GM21529 (cell line): ENCODE results near the gene ENO1.
"Not testable (repeated sequence)": the region's sequence is repeated elsewhere in the genome, so short reads cannot be mapped to it uniquely, and the experiment has no call there.

Experiments used
- ATAC-seq: cut with Tn5 transposase; IDR thresholded peaks from one replicate; pipeline ENCODE4 v1.9.1; 2021; ENCODE audit not compliant: unreplicated experiment

Gene ENO1

DNA sequence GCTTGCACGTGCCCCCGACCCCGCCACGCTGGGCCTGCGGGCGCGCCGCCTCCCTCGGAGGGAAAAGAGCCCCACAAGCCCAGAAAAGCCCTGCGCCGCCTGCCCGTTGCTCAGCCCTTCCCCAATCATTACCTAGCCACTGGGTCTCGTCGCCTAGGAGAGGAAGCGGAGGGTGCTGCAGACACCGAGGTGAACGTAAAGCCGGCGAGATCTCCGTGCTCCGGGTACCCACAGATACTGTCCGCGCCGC lies at the start of gene ENO1:
ENO1 (minus strand) TSS at position 239 of the 250 bp plus-strand sequence. CDS start 3,778 bp downstream, outside the sequence.
- ATAC-seq: no peak

DNA sequence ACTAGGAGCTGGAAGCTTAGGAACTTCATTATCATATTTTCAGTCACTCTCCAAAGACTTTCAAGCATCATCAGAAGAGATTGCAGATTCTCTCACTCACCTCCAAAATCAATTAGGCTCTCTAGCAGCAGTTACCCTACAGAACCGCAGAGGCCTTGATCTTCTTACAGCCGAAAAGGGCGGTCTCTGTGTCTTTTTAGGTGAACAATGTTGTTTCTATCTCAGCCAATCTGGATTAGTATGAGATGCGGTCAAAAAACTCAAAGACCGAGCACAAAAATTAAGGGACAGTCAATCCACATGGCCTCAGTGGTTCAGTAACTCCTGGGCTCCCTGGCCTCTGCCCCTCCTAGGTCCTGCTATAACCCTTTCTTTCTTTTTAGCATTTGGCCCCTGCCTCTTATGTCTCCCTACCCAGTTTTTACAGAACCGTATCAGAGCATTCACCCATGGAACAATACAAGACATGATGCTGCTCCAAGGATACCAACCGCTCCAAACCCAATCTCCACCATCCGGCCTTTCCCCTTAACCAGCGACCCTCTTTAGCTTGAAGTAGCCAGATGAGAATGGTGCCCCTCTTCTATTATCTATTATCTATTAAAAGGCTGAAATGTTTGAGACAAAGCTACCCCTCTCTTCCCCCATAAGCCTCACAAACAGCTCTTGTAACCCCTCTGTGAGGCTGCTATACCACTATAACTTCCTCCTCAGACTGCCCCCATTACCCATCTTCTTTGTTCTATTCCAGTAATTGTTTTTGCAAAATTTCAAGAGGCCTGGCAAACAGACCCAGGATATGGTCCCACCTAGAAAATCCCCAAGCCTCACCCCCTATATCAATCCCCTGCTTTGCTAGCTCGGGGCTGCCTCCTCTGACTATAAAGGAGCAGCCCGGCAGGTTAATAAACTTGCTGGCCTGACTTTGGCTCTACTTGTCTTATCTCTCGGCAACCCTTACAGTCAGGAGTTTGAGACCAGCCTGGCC lies 48.5 kb upstream of the ENO1 start:
- ATAC-seq: no peak

DNA sequence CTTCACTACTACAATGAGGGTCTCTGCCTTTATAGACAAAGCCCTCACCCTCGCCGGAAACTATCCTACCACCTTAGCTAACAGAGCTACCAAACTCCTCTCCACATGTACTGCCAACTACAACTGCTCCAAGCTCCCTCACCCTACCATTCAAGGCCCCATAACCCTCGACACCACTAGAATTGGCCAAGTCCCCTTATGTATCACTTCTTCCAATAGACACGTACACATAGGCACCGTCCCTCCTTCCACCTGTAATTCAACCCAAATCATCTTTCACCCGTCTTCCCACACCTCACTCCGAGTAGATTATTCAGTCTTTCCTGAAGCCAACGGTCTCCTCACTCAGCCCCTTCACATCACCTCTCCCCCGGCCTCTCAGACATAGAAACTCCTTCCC lies 47.5 kb upstream of the ENO1 start:
- ATAC-seq: no peak

DNA sequence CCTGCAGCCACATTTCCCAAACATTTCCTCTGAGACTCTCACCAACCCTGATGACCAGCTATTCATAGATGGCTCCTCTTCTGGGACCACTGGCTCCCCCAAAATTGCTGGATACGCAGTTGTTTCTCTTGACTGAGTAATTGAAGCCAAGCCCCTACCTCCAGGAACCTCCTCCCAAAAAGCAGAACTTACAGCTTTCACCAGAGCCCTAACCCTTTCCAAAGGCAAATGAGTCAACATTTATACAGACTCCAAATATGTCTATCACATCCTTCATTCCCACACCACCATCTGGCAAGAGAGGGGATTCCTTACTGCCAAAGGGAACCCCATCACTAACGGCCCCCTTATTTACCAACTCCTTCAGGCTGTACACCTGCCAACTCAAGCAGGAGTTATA lies 46.9 kb upstream of the ENO1 start:
- no peak for ATAC-seq

DNA sequence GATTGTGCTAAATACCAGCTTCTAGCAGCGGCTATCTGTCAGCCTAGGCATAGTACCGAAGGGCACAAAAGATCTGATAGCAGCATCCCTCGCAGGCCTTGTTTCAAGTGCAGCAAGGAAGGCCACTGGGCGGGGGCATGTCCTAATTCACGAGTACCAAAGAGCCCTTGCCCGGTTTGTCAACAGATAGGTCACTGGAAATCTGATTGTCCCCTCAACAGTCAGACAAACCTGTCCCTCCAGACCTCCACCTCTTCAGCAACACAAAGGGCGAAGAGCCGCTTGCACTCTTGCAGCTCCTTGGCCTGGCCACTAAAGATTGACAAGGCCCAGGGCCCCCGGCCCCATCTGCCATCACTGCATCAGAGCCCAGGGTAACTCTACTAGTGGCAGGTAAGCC lies 44.5 kb upstream of the ENO1 start:
- no peak for ATAC-seq

DNA sequence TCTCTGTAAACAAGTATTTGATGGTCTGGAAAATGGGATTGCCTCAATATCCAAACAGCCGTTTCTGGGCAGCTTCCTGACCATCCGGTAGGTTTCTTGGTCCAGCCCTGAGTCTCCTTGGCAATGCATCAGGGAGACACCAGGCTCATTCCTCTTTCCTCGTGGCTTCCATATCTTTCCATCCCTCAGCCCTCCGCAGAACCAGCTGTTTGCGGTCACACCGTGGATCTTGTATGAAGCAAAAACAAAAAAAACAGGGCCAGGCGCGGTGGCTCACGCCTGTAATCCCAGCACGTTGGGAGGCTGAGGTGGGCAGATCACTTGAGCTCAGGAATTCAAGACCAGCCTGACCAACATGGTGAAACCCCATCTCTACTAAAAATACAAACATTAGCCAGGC lies 39.0 kb upstream of the ENO1 start:
- ATAC-seq: not testable (repeated sequence)

DNA sequence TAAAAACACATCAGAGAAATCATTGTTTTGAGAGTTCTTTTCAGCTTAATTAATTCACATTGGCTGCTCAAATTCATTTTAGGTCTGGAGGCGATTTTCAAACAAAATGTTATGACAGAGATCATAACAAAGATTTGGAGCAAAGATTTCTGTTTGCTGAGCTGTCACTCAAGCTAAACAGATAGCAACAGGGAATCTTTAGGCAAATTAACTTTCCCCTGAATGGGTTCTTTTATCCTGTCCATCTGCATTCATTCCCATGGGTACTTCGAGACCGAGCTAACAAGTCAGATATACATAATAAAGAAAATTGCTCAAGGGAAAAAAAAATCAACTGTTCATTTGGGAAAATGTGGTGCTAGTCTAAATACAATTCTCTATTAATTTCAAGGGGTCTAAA lies 37.0 kb upstream of the ENO1 start:
- no peak for ATAC-seq

DNA sequence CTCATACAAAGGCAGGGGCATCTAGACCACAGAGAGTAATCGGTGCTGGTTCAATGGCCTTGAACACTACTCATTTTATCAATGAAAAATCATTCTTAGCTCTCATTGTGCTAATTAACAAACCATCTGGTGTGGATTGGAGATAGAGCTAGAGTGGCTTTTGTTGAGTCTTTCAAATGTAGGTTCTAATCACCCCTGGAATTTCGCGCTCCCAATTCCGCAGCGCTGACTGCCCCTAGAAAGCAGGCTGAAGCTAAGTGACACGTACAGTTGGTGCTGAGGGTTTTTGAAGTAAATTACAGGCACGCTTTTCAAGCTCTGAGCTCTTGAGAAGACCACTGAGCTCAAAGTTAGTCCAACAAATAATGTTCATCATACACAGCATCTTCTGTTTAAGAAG lies 36.0 kb upstream of the ENO1 start:
- ATAC-seq: no peak

DNA sequence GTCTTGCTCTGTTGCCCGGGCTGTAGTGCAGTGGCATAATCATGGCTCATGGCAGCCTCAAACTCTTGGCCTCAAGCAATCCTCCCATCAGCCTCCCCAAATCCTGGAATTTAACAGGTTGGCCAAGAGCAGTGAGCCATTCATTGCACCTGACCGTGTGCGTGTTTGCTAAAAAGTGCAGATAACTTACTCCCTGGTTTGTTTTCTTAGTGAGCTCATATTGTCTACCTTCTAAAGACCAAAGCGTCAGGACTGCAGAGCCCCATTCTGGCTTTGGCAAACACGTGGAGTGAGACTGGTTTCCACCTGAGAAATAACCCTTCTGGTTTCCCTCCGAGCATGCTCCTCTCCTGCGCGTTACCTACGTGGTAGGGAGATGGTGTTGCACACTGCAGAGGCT lies 35.0 kb upstream of the ENO1 start:
- ATAC-seq: no peak

DNA sequence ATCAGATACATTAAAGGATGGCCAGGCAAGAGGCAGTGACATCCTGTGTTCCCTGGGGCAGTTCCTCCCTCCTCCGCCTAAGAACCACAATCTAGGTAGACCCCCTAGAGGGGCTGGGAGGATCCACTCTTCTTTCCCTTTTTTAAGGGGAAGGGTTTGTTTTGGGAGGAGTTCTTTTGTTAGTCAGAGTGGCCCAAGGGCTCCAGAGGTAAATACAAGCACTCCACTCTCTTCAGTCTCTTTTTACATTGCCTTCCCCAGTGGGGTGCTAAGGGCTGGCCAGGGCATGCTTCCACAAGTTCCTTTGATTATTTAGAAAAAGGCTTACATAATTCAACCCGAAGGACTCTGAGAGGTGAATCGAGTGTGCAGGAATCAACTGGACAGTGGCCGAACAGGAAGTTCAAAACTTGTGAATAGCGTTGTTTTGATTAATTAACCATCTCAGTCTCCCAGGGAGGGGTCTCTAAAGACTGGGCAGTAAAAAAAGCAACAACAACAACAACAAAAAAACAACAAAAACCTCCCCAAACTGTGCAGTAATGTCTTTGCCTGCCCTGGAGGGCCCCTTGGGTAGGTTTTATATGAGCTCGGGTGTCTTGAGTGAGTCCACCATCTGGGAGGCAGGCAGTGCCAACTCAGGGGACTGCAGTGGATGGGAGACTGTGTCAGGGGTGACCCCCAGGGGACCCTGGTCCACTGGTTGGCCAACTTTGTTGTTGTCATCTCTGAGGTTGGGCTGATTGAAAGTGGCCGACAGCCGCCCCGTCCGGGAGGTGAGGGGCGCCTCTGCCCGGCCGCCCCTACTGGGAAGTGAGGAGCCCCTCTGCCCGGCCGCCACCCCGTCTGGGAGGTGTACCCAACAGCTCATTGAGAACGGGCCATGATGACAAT lies 33.2 kb upstream of the ENO1 start:
- no peak for ATAC-seq

DNA sequence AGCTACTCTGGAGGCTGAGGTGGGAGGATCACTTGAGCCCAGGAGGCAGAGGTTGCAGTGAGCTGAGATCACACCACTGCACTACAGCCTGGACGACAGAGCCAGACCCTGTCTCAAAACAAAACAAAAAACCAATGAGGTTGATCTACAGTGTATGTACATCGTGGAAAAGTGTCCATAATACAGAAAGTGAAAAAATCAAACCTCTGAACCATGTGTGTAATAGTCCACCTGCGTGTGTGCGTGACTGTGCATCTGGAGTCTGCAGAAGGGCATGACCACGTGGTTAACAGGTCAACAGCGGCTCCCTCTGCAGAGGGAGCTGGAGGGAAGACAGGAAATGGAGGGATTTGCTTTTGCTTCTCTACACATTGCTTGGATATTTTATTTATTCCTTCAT lies 32.4 kb upstream of the ENO1 start:
- no peak for ATAC-seq

DNA sequence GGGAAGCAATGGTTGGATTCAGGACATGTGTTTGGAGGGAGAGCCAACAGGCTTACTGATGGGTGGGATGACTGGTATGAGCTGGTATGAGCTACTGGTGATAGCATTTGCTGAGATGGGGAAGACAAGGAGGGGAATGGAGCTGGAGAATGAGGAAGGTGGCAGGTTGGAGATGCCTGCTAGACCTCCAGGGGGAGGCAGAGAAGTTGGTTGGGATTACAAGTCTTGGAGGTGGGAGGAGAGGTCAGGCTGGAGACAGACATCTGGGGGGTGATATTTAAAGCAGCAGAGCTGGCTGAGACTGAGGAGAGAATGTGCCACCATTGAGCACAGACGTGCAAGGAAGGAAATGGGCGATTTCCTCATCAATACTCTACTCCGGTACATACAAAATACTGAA lies 31.8 kb upstream of the ENO1 start:
- ATAC-seq: no peak

DNA sequence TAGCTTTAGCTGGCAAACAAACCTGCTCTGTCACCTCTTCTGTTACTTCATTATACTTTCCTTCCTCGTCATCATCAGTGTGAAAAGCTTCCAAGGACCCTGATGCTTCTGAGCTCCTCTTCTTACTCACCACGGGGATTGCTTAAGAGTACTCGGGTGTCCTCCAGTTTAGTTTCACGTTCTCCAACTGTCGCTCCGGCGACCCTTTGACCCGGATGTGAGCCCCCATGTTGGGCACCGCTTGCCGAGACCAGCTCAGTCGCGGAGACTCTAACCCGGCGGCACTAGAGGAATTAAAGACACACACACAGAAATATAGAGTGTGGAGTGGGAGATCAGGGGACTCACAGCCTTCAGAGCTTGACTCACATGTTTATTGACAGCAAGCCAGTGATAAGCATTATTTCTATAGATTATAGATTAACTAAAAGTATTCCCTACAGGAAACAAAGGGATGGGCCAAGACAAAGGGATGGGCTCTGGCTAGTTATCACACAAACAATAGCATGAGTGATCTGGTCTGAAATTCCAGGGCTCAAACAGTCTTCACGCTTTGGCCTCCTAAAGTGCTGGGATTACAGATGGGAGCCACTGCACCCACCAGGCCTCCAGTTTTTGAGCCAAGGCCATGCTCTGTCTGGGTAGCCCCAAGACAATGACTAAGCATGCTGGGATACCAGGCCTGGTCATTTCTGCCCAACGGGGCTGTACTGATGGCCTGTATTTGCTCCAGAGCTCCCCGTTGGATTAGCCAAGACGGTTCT lies 30.1 kb upstream of the ENO1 start:
- ATAC-seq: no peak

DNA sequence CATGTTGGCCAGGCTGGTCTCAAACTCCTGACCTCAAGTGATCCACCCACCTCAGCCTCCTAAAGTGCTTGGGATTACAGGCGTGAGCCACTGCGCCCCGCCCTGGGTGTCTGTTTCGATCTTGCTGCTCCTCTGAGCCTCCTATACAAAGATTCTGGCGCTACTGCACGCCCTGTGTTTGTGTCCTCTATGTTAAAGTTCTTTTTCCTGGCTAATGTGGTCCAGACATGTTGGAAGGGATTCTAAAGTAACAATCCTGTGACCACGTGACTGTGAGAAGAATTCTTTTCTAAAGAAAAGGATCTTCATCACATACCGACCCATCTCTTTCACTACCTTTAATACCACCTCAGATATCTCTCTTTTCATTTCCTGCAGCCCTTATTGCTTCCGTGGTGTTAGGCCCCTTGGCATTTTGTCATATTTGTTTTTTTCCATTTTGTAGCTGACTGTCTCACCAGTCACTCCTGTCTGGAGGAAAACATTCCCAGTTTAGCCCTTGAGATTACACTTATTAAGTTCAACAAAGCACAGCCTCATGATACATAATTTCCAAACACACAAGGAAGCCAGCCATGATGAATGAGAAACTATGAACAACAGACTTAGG lies 27.2 kb upstream of the ENO1 start:
- no peak for ATAC-seq

DNA sequence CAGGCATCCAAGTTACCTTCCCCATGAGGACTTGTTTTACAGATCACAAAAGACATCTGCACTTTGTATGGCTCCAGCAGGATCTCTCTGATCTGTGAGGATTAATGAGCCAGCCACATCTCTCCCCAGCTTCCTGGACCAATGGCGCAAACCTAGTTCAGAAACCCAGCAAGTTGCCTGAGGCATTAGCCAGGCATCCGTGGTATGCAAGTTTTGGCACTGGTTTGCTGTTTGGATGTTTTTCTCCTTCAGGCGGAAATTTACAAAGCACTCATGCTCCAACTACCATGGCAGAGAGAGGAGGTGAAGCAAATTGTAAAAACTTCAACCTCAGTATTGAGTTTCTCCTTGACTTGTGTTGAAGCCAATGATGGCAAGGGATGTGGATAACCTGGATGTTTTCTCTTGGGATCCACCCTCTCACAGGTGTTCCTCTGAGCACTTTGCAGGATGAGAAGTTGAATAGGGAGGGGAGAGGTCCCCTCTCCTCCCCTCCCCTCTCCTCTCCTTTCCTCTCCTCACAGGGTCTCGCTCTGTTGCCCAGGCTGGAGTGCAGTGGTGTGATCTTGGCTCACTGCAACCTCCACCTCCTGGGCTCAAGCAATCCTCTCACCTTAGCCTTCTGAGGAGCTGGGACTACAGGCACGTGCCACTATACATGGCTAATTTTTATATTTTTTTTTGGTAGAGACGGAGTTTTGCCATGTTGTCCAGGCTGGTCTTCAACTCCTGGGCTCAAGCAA lies 25.6 kb upstream of the ENO1 start:
- no peak for ATAC-seq

DNA sequence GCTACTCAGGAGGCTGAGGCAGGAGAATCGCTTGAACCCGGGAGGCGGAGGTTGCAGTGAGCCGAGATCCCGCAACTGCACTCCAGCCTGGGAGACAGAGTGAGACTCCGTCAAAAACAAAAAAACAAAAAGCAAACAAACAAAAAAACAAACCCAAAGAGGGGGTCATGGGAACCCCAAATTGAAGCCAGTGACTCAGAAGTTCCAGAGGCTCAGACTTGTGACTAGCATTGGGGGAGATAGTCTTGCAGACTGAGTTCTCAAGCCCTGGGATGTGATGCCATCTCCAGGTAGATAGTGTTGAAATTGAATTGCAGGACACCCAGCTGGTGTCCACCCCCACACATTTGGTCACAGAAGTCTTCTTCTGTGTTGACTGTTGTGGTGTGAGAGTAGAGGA lies 24.9 kb upstream of the ENO1 start:
- ATAC-seq: no peak

DNA sequence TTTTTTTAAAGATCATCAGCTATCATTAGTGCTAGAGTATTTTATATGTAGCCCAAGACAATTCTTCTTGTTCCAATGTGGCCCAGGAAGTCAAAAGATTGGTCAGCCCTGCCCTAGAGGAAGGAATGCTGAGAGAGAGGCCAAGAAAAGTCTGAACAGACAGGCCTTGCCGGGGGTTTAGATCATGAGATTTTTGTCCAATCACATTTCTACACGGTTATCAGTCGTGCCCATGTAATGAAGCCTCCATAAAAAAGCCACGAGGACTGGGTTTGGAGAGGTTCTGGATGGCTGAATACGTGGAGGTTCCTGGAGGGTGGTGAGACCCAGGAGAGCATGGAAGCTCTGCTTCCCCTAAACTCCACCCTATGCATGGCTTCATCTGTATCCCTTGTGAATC lies 24.3 kb upstream of the ENO1 start:
- ATAC-seq: no peak

DNA sequence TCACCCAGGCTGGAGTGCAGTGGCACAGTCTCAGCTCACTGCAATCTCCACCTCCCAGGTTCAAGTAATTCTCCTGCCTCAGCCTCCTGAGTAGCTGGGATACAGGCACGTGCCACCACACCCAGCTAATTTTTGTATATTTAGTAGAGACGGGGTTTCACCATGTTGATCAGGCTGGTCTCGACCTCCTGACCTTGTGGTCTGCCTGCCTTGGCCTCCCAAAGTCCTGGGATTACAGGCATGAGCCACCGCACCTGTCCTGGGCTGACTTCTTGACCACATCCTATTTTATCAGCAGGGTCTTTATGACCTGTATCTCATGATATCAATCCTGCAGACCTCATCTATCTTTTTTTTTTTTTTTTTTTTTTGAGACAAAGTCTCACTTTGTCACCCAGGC lies 22.2 kb upstream of the ENO1 start:
- ATAC-seq: not testable (repeated sequence)

DNA sequence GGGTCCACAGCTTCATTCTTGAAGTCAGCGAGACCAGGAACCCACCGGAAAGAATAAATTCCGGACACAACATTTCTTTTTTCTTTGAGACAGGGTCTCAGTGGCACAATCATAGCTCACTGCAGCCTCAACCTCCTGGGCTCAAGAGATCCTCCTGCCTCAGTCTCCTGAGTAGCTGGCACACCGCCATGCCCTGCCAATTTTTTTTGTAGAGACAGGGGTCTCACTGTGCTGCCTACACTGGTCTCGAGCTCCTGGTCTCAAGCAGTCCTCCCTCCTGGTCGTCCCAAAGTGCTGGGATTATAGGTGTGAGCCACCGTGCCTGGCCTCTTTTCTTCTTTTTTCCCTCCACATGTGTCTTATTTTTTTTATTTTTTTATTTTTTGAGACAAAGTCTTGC lies 20.6 kb upstream of the ENO1 start:
- no peak for ATAC-seq

DNA sequence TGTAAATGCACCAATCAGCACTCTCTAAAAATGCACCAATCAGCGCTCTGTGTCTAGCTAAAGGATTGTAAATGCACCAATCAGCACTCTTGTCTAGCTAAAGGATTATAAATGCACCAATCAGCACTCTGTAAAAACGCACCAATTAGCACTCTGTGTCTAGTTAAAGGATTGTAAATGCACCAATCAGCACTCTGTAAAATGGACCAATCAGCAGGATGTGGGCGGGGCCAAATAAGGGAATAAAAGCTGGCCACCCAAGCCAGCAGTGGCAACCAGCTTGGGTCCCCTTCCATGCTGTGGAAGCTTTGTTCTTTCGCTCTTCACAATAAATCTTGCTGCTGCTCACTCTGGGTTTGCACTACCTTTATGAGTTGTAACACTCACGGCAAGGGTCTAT lies 19.9 kb upstream of the ENO1 start:
- not testable (repeated sequence) for ATAC-seq
